Activated CD4-positive, alpha-beta T cell treated with anti-CD3 and anti-CD28 coated beads for 1 hour (primary cell): ENCODE data around the gene TRRAP.
"Not testable (repeated sequence)": the region's sequence is repeated elsewhere in the genome, so short reads cannot be mapped to it uniquely, and the experiment has no call there.

Source experiments
- DNase-seq: peaks from one replicate; pipeline ENCODE4 v3.0.0-alpha.2; 2020

TRRAP gene

DNA sequence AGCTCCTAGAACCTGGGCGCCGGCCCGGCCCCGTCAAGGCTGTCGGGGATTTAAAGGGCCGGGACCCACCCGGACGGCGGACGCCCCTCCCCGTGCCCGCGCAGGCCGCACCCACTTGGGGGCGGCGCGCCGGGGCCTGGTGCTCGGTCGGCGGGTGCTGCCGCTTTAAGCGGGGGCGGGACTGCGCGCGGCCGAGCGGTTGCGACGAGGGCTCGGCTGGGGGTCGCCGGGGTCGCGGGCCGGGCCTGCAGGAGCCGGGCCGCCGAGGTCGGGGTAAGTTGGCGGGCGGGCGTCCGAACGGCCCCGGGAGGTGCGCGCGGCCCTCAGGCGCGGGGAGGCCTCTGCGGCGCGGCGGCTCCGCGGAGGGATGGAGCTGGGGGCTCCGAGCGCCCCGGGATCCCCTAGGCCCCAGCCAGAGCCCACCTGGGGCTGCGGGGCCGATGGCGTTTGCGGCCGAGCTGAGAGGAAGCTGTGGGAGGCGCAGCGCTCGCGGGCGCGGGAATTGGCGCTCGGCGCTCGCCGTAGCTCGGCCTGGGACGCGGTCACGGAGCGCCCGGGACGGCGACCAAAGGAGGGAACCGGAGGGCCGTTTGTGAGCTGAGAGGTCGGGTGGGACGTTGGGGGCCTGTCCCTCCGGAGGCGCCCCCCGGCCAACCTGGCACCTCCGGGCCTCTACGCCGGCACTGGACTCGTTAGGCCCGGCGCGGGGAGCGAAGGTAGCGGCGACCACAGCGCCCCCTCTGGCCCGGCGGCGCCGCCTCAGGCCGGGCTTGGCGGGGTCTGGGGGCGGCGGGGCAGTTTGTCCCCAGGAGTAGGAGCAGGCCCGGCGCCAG is at the start of gene TRRAP:
TRRAP (plus strand) TSS at position 168 of the 833 bp plus-strand sequence. CDS start 2,619 bp downstream, outside the sequence.
- DNase-seq: peak; percentile 66

DNA sequence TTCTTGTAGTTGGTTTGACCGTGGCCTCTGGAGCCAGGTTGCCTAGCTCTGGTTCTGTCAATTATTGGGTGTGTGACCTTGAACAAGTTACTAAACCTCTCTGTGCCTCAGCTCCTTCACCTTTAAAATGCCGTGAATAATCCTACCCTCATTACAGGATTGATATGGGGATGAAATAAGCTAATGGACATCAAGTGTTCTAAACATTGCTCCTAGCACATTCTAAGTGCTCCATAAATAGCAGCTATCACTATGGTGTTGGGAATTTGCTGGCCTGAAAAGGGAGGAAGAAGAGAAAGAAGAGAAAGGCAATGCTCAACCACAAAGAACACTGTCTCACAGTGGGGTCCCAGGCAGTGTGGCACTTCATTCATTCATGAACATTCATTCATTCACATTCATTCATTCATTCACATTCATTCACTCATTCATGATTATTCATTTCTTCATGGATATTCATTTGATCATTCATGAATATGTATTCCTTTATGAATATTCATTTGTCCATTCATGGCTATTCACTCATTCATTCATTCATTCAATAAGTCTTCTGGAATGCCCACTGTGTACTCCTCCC is 47.3 kb upstream of the TRRAP start:
- no peak for DNase-seq

DNA sequence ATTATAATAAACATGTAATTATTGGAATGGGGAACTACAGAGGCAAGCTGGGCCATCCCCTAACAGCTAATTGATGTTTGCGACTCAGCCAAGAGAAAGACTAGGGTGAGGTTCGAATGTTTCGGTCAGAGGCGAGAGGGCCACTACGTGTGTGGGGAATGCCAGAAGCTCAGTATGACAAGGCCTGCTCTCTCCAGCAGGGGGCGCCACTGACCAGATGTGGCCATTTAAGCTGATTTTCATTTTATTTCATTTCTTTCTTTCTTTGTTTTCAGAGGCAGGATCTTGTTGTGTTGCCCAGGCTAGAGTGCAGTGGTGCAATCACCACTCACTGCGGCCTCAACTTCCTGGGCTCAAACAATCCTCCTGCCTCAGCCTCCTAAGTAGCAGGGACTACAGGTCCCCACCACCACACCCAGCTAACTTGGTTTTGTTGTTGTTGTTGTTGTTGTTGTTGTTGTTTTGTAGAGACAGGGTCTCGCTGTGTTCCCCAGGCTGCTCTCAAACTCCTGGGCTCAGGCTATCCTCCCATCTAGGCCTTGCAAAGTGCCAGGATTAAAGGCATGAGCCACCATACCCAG is 46.6 kb upstream of the TRRAP start:
- DNase-seq: peak; percentile 11

DNA sequence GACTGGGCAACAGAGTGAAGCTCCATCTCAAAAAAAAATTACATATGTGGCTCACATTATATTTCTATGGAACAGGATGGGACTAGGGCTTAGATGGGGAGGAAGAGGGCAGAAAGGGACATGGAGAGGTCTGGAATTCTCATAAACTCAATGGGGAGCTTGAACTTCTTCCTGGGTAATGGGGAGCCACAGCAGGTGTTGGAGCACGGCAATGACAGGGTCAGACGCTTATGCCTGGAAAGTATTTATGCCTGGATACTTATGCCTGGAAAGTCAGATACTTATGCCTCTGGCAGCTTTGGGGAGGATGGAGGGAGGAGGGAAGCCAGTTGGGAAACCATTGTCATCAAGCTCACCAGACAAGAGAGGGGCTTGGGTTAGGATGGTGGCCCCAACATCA is 45.3 kb upstream of the TRRAP start:
- no peak for DNase-seq

DNA sequence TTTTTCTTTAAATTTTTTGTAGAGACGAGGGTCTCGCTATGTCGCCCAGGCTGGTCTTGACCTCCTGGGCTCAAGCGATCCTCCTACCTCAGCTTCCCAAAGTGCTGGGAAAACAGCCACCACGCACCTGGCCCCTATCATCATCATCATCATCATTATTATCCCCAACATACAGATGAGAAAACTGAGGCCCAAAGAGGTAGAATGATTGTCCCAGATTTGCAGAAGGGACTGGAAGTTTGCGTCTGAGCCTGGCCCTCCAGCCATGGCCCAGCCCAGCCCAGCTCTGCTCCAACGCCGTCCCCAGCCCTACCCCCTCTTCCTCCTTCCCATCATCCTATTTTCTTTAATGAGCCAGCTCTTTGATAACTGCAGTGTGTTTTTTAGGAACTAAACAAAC is 43.4 kb upstream of the TRRAP start:
- DNase-seq: no peak

DNA sequence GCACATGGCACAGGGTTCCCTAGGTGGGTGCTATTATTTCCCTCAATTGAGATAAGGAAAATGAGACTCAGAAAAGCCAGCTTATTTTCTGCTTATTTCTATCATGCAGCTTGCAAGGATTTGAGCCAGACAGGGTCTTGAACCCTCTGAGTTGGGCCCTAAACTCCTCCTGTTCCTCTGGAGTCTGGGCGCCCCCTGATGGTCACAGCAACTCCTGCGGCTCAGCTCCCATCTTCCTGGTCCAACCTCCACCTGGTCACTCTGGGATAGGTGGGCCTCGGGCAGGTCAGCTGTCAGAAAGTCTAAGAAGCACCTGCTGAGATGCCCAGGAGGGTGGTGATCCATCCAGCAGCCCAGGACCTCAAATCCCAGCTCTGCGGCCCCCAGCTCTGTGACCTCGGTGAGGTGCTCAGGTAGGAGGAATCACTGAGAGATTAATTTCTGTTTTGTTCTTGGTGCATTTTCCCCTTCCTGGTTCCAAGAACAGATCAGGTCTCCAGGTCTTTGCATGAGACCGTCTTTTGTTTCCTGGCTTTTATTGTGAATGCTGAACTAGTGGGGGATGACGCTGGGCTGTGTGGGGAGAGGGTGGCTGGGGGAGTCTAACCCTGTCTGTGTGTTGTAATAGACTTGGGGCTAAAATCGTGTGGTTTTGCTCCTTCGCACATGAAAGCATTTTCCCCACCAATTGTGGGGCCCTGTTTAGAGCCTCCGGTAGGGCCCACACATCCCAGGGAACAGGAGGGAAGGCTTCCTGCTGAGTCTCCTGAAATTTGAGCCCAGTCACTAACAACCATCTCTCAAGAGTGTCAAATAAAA is 41.3 kb upstream of the TRRAP start:
- DNase-seq: no peak

DNA sequence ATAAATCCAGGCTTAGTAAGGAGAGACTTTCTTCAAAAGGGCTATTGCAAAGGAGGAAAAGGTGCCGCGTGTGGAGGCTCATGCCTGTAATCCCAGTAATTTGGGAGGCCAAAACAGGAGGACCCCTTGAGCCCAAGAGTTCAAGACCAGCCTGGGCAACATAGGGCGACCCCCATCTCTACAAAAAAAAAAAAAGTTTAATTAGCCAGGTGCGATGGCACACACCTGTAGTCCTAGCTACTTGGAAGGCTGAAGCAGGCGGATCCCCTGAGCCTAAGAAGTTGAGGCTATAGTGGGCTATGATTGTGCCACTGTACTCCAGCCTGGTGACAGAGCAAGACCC is 40.7 kb upstream of the TRRAP start:
- no peak for DNase-seq

DNA sequence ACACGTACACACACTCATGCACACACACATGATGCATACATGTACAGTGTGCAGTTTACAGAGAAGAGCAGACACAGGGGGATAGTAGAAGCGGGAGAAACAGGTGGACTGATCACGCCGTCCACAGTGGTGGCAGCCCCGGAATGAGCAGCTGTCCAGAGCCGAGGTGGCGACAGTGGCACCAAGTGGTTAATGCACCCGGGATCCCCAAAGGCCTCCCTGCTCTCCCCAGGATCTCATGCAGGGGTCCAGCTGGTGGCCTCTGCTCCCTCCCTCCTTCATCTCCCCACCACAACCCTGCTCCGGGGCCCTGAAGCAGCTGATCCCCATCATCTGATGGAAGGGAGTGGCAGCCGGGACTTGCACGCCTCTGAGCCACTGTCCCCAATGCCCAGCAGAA is 38.2 kb upstream of the TRRAP start:
- no peak for DNase-seq

DNA sequence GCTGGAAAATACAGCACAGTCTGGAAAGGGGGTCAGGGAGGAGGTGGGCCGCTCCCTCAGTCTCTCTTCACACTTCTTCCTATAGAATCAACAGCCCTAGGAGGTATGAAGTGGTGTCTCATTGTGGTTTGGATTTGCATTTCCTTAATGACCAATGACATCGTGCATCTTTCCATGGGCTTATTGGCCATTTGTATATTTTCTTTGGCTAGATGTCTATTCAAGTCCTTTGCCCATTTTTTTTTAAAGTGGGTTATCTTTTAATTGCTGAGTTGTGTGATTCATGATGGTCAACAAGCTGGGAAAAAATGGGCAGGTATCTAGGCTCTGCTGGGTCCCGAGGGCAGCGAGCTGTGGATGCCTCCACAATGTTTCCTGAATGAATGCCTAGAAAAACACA is 37.6 kb upstream of the TRRAP start:
- no peak for DNase-seq

DNA sequence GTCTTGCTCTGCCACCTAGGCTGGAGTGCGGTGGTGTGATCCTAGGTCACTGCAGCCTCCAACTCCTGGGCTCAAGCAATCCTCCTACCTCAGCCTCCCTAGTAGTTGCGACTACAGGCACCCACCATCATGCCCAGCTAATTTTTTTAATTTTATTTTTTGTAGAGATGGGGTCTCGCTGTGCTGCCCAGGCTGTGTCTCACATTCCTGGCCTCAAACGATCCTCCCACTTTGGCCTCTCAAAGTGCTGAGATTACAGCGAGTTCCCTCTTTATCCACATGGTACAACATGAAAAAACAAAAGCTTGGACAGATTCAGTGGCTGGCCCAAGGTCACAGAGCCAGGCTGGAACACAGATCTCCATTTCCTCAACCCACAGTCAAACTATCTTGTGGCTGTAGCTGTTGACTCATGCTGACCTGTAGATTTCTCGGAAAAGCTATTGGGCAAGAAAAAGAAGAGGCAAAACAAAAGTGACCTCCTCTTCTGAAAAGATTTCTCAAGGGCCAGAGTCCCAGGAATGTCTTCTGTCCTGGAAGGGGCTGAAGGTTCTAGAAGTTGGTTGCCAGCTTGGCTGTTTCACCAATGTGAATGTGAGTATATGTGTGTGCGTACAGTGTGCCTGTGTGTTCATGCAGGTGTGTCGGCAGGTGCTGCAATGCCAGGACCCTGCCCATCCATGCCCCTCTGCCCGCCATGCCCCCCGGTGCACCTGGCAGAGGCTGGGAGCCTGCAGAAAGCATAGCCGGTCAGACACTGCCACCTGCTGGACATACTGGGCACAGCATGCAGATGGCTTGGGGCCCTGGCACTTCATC is 36.9 kb upstream of the TRRAP start:
- DNase-seq: peak; percentile 58

DNA sequence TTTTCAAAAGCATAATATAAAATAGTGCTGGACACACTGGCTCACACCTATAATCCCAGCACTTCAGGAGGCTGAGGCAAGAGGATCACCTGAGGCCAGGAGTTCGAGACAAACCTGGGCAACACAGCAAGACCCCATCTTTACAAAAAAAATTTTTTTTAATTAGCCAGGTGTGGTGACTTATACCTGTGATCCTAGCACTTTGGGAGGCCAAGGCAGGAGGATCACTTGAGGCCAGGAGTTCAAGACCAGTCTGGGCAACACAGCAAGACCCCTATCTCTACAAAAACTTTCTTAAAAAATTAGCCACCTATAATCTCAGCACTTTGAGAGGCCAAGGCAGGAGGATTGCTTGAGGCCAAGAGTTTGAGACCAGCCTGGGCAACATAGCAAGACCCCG is 35.8 kb upstream of the TRRAP start:
- DNase-seq: not testable (repeated sequence)

DNA sequence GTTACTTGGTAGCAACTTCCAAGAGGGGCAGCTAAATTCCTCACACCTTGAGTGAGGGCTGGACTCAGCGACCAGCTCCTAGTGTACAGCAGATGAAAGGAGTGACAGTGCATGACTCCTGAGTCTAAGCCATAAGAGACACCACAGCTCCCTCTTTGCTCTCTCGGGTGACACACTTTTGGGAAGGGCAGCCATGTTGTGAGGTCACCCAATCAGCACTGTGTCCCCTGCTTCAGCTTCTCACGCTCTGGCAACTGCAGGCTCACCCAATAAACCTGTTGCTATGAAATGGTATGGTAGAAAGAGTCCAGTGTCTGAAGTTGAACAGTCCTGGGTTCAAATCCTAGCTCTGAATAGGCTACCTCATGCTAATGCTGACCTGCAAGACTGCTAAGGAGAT is 29.4 kb upstream of the TRRAP start:
- no peak for DNase-seq

DNA sequence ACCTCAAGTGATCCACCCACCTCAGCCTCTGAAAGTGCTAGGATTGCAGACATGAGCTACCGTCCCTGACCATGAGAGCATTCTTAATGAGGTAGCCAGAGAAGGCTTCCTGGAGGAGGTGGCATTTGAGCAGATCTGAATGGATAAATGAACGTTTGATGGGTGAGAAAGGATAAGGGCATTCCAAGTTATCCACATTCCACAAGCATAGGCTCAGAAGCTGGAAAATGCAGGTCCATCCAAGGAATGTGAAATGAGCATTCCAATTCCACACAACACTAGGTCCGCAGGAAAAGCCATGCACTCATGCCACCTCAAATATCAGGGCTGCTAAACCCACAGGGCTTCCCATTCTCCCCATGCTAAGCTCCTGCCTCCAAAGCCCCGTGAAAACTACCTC is 25.5 kb upstream of the TRRAP start:
- DNase-seq: no peak

DNA sequence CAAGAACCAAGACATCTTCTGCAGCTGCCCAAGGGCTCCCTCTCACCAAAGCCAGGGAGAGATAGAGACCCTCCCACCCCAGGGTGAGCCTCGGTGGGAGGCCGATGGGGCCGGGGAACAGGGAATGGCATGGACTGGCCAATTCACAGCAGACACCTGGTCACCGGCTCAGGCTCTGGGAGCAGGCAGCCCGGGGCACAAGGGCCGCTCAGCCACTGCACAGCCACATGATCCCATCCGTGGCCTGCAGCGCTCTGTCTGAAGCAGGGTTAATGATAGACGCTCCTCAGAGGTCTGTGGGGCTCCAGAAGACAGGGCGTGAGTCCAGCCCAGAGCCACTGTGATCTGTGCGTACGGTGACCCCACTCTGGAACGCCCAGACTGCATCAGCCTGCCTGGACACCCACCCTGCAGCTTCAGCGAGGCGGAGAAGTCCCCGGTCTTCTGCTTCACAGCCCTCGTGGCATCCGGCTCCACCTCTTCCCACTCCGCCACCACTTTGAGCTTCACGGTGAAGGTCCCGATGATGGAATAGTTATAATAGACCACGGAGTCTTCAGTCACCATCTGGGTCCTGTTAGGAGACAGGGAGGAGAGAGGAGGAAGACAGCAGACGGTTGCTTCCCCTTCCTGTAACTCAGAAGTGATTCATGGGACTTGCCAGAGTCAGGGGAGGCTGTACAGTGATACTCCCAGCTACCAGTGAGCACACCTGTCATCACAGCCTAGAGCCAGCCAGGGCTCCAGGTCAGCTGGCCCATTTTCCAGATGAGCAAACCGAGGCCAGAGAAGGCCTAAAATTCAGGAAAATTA is 22.5 kb upstream of the TRRAP start:
- DNase-seq: no peak

DNA sequence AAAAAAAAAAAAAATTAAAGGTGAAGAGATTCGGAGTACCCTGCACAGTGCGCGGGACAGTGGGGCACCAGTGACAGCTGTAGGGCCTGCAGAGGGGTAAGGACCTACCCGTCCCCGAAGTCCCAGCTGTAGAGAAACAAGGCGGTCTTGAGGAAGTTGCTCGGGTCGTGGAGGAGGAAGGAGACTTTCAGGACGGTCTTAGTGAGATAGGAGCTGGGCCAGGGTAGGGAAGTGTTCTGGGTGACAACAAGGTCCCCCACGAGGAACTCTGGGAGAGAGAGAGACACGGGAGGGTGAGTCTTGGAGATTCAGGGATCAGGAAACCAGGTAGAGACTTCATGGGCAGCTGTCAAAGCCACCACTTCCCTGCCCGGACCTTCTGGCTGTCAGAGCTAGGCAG is 18.3 kb upstream of the TRRAP start:
- no peak for DNase-seq

DNA sequence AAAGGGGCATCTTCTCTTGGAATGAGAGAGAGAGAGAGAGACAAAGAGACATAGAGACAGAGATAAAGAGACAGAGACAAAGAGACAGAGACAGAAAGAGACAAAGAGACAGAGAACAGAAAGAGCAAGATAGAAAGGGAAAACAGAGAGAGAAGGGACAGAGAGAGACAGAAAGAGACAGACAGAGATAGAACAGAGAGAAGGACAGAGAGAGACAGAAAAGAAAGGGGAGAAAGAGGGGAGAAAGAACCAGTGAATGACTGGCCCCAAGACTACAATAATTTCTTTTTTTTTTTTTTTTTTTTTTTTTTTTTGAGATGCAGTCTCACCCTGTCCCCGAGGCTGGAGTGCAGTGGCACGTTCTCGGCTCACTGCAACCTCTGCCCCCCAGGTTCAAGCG is 16.1 kb upstream of the TRRAP start:
- no peak for DNase-seq

DNA sequence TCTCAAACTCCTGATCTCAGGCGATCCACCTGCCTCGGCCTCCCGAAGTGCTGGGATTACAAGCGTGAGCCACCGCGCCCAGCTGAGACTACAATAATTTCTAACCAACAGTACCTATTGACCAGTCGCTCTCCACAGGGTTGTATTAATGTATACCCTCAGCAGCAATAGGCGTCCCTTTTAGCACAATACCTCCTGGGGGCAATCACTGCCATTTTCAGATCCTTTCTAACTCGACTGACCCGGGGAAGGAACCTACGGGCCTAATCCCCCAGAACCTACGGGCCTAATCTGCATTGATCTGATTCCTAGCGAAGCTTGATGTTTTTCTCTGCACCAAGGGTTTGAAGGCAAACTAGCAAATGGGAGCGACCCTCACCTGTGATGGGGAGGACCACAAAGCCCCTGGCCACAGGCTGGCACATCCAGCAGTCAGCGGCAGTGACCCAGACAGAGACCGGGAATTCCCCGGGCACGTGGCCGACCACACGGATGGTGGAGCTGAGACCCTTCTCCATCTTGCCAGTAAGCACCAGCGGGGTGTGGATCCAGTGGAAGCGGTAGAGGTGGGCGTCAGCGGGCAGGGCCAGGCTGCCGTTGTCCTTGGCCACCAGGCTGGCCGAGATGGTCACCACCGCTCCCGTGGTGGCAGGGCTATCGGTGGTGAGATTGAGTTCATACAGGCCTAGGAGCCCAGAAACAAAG is 15.5 kb upstream of the TRRAP start:
- DNase-seq: no peak

DNA sequence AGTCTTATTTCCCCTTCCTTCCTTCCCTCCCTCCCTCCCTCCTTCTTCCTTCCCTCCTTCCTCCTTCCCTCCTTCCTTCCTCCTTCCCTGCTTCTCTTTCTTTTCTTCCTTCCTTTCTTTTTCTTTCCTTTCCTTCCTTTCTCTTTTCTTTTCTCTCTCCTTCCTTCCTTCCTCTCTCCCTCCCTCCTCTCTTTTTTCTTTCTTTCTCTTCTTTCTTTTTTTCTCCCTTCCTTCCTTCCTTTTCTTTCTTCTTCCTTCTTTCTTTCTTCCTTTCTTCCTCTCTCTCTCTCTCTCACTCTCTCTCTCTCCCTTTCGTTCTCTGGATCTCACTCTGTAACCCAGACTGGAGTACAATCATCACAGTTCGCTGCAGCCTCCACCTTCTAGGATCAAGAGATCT is 14.7 kb upstream of the TRRAP start:
- no peak for DNase-seq

DNA sequence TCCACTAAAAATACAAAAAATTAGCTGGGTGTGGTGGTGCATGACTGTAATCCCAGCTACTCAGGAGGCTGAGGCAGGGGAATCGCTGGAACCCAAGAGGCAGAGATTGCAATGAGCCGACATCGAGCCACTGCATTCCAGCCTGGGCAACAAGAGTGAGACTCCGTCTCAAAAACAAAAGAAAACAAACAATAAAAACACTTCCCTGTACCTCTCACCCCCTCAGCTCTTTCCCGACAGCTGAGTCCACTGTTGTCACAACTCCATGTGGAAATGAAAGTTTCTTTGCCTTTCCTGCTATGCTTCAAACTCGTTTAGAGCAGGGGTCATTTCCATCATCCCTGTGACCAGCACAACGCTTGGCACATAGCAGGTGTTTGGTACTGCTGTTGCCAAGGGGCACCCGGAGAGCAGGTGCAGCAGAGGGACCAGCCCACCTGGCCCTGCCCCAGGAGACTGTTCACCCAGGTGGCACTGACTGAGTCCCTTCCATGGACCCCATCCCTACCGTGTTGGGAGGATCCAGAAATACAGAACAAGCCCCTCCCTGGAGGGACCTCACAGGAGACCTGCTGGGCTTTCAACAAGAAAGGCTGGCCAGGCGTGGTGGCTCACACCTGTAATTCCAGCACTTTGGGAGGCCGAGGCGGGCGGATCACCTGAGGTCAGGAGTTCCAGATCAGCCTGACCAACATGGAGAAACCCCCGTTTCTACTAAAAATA is 13.4 kb upstream of the TRRAP start:
- DNase-seq: no peak

DNA sequence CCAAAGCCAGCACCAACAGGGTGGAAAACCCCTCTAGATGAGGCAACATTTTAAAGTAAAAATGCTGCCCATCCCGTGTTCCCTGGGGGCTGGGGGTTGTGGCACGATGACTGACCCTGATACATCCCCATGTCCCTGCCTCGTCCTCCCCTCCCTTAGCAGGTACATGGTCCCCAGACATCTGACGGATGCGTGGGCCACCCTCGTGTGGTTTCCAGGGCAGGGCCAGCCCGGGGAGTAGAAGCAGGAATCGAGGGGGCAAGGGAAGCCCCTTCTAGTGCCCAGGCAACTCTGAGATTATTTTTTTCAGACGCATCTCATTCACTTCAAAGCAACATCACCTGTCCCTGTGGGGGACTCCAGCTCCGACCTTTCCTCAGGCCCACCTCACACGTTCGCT is 12.0 kb upstream of the TRRAP start:
- DNase-seq: no peak

DNA sequence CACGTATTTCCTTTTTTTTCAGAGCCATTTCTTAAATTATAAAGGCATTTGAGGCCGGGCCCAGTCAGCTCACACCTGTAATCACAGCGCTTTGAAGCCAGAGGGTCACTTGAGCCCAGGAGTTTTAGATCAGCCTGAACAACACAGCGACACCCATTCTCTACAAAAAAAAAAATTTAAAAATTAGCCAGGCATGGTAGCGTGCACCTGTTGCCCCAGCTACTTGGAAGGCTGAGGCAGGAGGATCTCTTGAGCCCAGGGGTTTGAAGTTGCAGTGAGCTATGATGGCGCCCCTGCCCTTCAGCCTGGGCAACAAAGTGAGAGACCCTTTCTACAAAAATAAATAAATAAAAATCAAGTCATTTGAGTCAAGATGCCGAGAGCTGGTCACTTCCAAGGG is 11.6 kb upstream of the TRRAP start:
- no peak for DNase-seq
